ELF-1 (cell line): ENCODE results near the gene SIM1.

ENCODE experiments used
- DNase-seq: peaks from one replicate; pipeline ENCODE4 v3.0.0-alpha.2; 2016; ENCODE audit warnings: low read depth, low spot score

Gene SIM1

GRCh38 chr6:100353276-100354015, 111.3 kb downstream of the SIM1 start:
- no peak for DNase-seq

GRCh38 chr6:100350139-100350538, 114.6 kb downstream of the SIM1 start:
- no peak for DNase-seq

GRCh38 chr6:100349366-100349765, 115.4 kb downstream of the SIM1 start:
- DNase-seq, result no peak

GRCh38 chr6:100347901-100348550, 116.7 kb downstream of the SIM1 start:
- no peak for DNase-seq

- no peak for DNase-seq
These were observed 117.9 kb downstream of the SIM1 start for GRCh38 chr6:100346828-100347227.

- no peak for DNase-seq
These were observed 118.5 kb downstream of the SIM1 start for GRCh38 chr6:100346203-100346602.

- no peak for DNase-seq
These were observed 120.0 kb downstream of the SIM1 start for GRCh38 chr6:100344761-100345160.

- DNase-seq, result no peak
These were observed 120.4 kb downstream of the SIM1 start for GRCh38 chr6:100344321-100344720.

GRCh38 chr6:100343316-100344077, 121.2 kb downstream of the SIM1 start:
- DNase-seq, result no peak

GRCh38 chr6:100342830-100343229, 121.9 kb downstream of the SIM1 start:
- DNase-seq, result no peak

GRCh38 chr6:100339574-100340255, 125.0 kb downstream of the SIM1 start:
- no peak for DNase-seq

- no peak for DNase-seq
These were observed 126.6 kb downstream of the SIM1 start for GRCh38 chr6:100338090-100338489.

- no peak for DNase-seq
These were observed 127.8 kb downstream of the SIM1 start for GRCh38 chr6:100336876-100337275.

GRCh38 chr6:100335991-100336390, 128.7 kb downstream of the SIM1 start:
- no peak for DNase-seq
